Panc1 (cell line): Measurements from ENCODE around the gene MSRB3.

Experiments
- POLR2AphosphoS5 ChIP-seq: IDR thresholded peaks from 2 replicates; pipeline ENCODE4 v1.6.1; 2012; ENCODE audit warnings: mild to moderate bottlenecking, low read depth, low read length, moderate library complexity
- SIN3A ChIP-seq: IDR thresholded peaks from 2 replicates; pipeline ENCODE4 v1.6.1; 2012; ENCODE audit warnings: low read depth, mild to moderate bottlenecking, low read length, moderate library complexity, borderline replicate concordance; ENCODE audit not compliant: insufficient read depth
- TCF7L2 ChIP-seq: IDR thresholded peaks from 2 replicates; pipeline ENCODE4 v1.6.1; 2011; ENCODE audit warnings: mild to moderate bottlenecking, low read depth, low read length, inconsistent platforms
- TF ChIP-seq, protein P1 (sequence below): fragments of 450-650 bp; IDR thresholded peaks from 2 replicates; pipeline ENCODE4 v1.5.1; 2017; ENCODE audit warnings: mild to moderate bottlenecking
- TF ChIP-seq, protein P2 (sequence below), 2 experiments: IDR thresholded peaks; 2 replicates each; pipeline ENCODE4 v1.6.1; 2011 to 2012; ENCODE audit warnings: low read depth in 2 of 2, control low read depth in 1 of 2, low read length in 1 of 2, mild to moderate bottlenecking in 1 of 2, moderate library complexity in 1 of 2; ENCODE audit not compliant: insufficient read depth in 1 of 2

DNA sequence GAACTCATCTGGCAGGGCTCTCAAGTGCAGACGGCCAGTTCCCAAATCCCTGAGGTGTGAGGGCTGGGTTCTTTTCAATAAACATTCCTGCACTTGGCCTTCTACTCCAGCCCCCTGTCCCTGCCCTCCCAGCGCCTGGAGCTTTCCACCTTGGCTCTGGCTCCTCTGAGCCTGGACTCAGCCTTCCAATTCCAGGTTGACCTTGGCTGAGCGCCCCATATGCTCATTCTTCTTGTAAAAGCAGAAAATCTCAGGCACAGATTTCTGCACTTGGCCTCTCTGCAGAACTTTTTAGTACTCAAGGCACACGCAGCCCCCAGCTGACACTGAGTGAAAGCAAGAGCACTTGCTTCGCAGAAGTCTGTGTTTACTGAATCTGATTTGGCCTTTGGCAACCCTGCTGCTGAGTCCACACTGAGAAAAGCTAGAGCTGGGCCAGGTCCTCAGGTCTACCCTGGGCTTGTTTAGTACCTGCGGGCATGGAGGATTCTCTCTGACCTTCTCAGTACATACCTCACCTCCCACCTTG lies 222.7 kb downstream of the MSRB3 start:
- TF ChIP-seq, protein P1, sequence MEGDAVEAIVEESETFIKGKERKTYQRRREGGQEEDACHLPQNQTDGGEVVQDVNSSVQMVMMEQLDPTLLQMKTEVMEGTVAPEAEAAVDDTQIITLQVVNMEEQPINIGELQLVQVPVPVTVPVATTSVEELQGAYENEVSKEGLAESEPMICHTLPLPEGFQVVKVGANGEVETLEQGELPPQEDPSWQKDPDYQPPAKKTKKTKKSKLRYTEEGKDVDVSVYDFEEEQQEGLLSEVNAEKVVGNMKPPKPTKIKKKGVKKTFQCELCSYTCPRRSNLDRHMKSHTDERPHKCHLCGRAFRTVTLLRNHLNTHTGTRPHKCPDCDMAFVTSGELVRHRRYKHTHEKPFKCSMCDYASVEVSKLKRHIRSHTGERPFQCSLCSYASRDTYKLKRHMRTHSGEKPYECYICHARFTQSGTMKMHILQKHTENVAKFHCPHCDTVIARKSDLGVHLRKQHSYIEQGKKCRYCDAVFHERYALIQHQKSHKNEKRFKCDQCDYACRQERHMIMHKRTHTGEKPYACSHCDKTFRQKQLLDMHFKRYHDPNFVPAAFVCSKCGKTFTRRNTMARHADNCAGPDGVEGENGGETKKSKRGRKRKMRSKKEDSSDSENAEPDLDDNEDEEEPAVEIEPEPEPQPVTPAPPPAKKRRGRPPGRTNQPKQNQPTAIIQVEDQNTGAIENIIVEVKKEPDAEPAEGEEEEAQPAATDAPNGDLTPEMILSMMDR, result no peak
- TF ChIP-seq TCF7L2 (no peak), SIN3A (no peak), POLR2AphosphoS5 (no peak)
- TF ChIP-seq, protein P2, sequence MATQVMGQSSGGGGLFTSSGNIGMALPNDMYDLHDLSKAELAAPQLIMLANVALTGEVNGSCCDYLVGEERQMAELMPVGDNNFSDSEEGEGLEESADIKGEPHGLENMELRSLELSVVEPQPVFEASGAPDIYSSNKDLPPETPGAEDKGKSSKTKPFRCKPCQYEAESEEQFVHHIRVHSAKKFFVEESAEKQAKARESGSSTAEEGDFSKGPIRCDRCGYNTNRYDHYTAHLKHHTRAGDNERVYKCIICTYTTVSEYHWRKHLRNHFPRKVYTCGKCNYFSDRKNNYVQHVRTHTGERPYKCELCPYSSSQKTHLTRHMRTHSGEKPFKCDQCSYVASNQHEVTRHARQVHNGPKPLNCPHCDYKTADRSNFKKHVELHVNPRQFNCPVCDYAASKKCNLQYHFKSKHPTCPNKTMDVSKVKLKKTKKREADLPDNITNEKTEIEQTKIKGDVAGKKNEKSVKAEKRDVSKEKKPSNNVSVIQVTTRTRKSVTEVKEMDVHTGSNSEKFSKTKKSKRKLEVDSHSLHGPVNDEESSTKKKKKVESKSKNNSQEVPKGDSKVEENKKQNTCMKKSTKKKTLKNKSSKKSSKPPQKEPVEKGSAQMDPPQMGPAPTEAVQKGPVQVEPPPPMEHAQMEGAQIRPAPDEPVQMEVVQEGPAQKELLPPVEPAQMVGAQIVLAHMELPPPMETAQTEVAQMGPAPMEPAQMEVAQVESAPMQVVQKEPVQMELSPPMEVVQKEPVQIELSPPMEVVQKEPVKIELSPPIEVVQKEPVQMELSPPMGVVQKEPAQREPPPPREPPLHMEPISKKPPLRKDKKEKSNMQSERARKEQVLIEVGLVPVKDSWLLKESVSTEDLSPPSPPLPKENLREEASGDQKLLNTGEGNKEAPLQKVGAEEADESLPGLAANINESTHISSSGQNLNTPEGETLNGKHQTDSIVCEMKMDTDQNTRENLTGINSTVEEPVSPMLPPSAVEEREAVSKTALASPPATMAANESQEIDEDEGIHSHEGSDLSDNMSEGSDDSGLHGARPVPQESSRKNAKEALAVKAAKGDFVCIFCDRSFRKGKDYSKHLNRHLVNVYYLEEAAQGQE (IDR thresholded peaks at IDR 0.05; ENCODE audit: insufficient read depth in 1 of 2, low read depth in 2 of 2, low read length in 1 of 2), result no peak
